H9 (cell line): ENCODE measurements around the gene PEX26. TPM values are rescaled to one million over a fixed set of nuclear protein-coding genes. Genes with fewer than 3 reads are reported as not detected.

Experiments
- DNase-seq: peaks from one replicate; pipeline ENCODE4 v3.0.0-alpha.2; 2017
- H2AFZ ChIP-seq: one replicate; pipeline ENCODE4 v1.6.1; 2013; ENCODE audit warnings: mild to moderate bottlenecking, low read length, control low read depth, moderate library complexity
- H2AK5ac ChIP-seq: 2 replicates; pipeline ENCODE4 v1.6.1; 2013; ENCODE audit warnings: low read length, control low read depth, mixed read lengths; ENCODE audit not compliant: insufficient read length
- H2BK120ac ChIP-seq: one replicate; pipeline ENCODE4 v1.6.1; 2013; ENCODE audit warnings: low read depth, mild to moderate bottlenecking, low read length, control low read depth, inconsistent platforms; ENCODE audit not compliant: poor library complexity, severe bottlenecking
- H2BK12ac ChIP-seq: 2 replicates; pipeline ENCODE4 v1.6.1; 2013; ENCODE audit warnings: low read length, control low read depth, mixed read lengths, low read depth; ENCODE audit not compliant: insufficient read length
- H2BK15ac ChIP-seq: 2 replicates; pipeline ENCODE4 v1.6.1; 2013; ENCODE audit warnings: low read depth, low read length, control low read depth
- H2BK20ac ChIP-seq: one replicate; pipeline ENCODE4 v1.6.1; 2013; ENCODE audit warnings: low read depth, mild to moderate bottlenecking, low read length, control low read depth, inconsistent platforms; ENCODE audit not compliant: poor library complexity, severe bottlenecking
- H2BK5ac ChIP-seq: 2 replicates; pipeline ENCODE4 v1.6.1; 2013; ENCODE audit warnings: low read length, control low read depth, mixed read lengths; ENCODE audit not compliant: insufficient read length
- H3K14ac ChIP-seq: 2 replicates; pipeline ENCODE4 v1.6.1; 2013; ENCODE audit warnings: low read length, control low read depth; ENCODE audit not compliant: insufficient read depth
- H3K18ac ChIP-seq: 2 replicates; pipeline ENCODE4 v1.6.1; 2013; ENCODE audit warnings: low read depth, mild to moderate bottlenecking, mixed read lengths, low read length, control low read depth; ENCODE audit not compliant: insufficient read length
- H3K23ac ChIP-seq: 2 replicates; pipeline ENCODE4 v1.6.1; 2013; ENCODE audit warnings: low read length, control low read depth, mixed read lengths, low read depth; ENCODE audit not compliant: insufficient read length
- H3K23me2 ChIP-seq: 2 replicates; pipeline ENCODE4 v1.6.1; 2013; ENCODE audit warnings: low read depth, mild to moderate bottlenecking, mixed read lengths, low read length, control low read depth; ENCODE audit not compliant: insufficient read length, poor library complexity, severe bottlenecking
- H3K27ac ChIP-seq: 2 replicates; pipeline ENCODE4 v1.5.1; 2013; ENCODE audit warnings: low read length, control low read depth, mixed read lengths, low read depth; ENCODE audit not compliant: insufficient read length
- H3K27me3 ChIP-seq: 2 replicates; pipeline ENCODE4 v1.6.1; 2013; ENCODE audit warnings: low read length, control low read depth, inconsistent platforms; ENCODE audit not compliant: insufficient read depth
- H3K4ac ChIP-seq: 2 replicates; pipeline ENCODE4 v1.6.1; 2013; ENCODE audit warnings: low read depth, mild to moderate bottlenecking, control low read depth, inconsistent platforms, low read length, moderate library complexity
- H3K4me1 ChIP-seq: 2 replicates; pipeline ENCODE4 v1.6.1; 2013; ENCODE audit warnings: low read length, control low read depth, inconsistent platforms; ENCODE audit not compliant: insufficient read depth
- H3K4me2 ChIP-seq: 2 replicates; pipeline ENCODE4 v1.6.1; 2013; ENCODE audit warnings: low read length, control low read depth, mixed read lengths; ENCODE audit not compliant: insufficient read length, insufficient read depth
- H3K56ac ChIP-seq: 2 replicates; pipeline ENCODE4 v1.6.1; 2013; ENCODE audit warnings: low read depth, mild to moderate bottlenecking, mixed read lengths, low read length, control low read depth; ENCODE audit not compliant: insufficient read length
- H3K79me1 ChIP-seq: 2 replicates; pipeline ENCODE4 v1.6.1; 2013; ENCODE audit warnings: low read depth, mild to moderate bottlenecking, moderate library complexity, low read length, control low read depth, inconsistent platforms; ENCODE audit not compliant: insufficient read depth, poor library complexity, severe bottlenecking
- H3K79me2 ChIP-seq: 2 replicates; pipeline ENCODE4 v1.6.1; 2013; ENCODE audit warnings: low read length, control low read depth, inconsistent platforms; ENCODE audit not compliant: insufficient read depth
- H3K9ac ChIP-seq: 2 replicates; pipeline ENCODE4 v1.6.1; 2013; ENCODE audit warnings: low read length, control low read depth, mixed read lengths; ENCODE audit not compliant: insufficient read length; ENCODE audit errors: extremely low read depth
- H3K9me3 ChIP-seq: one replicate; pipeline ENCODE4 v1.6.1; 2013; ENCODE audit warnings: low read depth, low read length, inconsistent platforms; ENCODE audit not compliant: control insufficient read depth
- H3T11ph ChIP-seq: one replicate; pipeline ENCODE4 v1.6.1; 2013; ENCODE audit warnings: mild to moderate bottlenecking, low read length, control low read depth, inconsistent platforms
- H4K20me1 ChIP-seq: one replicate; pipeline ENCODE4 v1.6.1; 2013; ENCODE audit not compliant: control insufficient read depth, insufficient read length, insufficient read depth
- H4K5ac ChIP-seq: 2 replicates; pipeline ENCODE4 v1.6.1; 2013; ENCODE audit warnings: low read depth, mild to moderate bottlenecking, mixed read lengths, low read length, control low read depth; ENCODE audit not compliant: insufficient read length
- H4K8ac ChIP-seq: replicated peaks from 2 replicates; pipeline ENCODE4 v1.6.1; 2013; ENCODE audit warnings: low read length, control low read depth, mixed read lengths, low read depth; ENCODE audit not compliant: insufficient read length
- H4K91ac ChIP-seq: 2 replicates; pipeline ENCODE4 v1.6.1; 2013; ENCODE audit warnings: low read depth, mild to moderate bottlenecking, moderate library complexity, mixed read lengths, low read length, control low read depth; ENCODE audit not compliant: insufficient read length
- H3K27ac Mint-ChIP-seq, 3 experiments: 2 replicates in 2 of 3; 3 replicates in 1 of 3; pipeline ENCODE4 v1.8.0; 2020 to 2021; ENCODE audit warnings: mixed read lengths in 3 of 3, mild to moderate bottlenecking in 1 of 3, moderate library complexity in 1 of 3
- H3K27me3 Mint-ChIP-seq: 2 replicates; pipeline ENCODE4 v1.8.0; 2021; ENCODE audit warnings: low read depth, mild to moderate bottlenecking, moderate library complexity, mixed read lengths
- H3K36me3 Mint-ChIP-seq, 3 experiments: 2 replicates in 2 of 3; 3 replicates in 1 of 3; pipeline ENCODE4 v1.8.0; 2020 to 2021; ENCODE audit warnings: low read depth in 3 of 3, mixed read lengths in 3 of 3; ENCODE audit not compliant: insufficient read depth in 1 of 3
- H3K4me1 Mint-ChIP-seq, 2 experiments: 2 replicates each; pipeline ENCODE4 v1.8.0; 2020; ENCODE audit warnings: mixed read lengths in 2 of 2
- H3K4me3 Mint-ChIP-seq, 2 experiments: 2 replicates in 1 of 2; 3 replicates in 1 of 2; pipeline ENCODE4 v1.8.0; 2020 to 2021; ENCODE audit warnings: mild to moderate bottlenecking in 2 of 2, mixed read lengths in 2 of 2, moderate library complexity in 1 of 2
- H3K9me3 Mint-ChIP-seq, 2 experiments: 2 replicates in 1 of 2; 3 replicates in 1 of 2; pipeline ENCODE4 v1.8.0; 2020; ENCODE audit warnings: mild to moderate bottlenecking in 2 of 2, mixed read lengths in 2 of 2, moderate library complexity in 1 of 2
- WGBS: extraction: QIAGEN DNeasy Blood & Tissue Kit; methylation state at CpG from one replicate; pipeline ENCODE4 v1.1.7; 2013; ENCODE audit warnings: missing lambda C conversion rate, low lambda C conversion rate, mixed read lengths; ENCODE audit not compliant: insufficient read length; ENCODE audit errors: extremely low coverage; 5-methylcytosine and 5-hydroxymethylcytosine counted together
- total RNA-seq: library from RNA; stranded (reverse); gene quantifications from 2 replicates; pipeline ENCODE4 v1.2.1, GENCODE V29; 2021
- TF ChIP-seq, protein P1 (sequence below): fragments of 200-600 bp; sonication (generic); conservative IDR thresholded peaks from 3 replicates; pipeline ENCODE4 v1.8.0; 2021; ENCODE audit warnings: antibody characterized with exemption, mild to moderate bottlenecking

Gene PEX26
- total RNA-seq, 1 experiment from 2014 or later = 35.4 TPM

DNA sequence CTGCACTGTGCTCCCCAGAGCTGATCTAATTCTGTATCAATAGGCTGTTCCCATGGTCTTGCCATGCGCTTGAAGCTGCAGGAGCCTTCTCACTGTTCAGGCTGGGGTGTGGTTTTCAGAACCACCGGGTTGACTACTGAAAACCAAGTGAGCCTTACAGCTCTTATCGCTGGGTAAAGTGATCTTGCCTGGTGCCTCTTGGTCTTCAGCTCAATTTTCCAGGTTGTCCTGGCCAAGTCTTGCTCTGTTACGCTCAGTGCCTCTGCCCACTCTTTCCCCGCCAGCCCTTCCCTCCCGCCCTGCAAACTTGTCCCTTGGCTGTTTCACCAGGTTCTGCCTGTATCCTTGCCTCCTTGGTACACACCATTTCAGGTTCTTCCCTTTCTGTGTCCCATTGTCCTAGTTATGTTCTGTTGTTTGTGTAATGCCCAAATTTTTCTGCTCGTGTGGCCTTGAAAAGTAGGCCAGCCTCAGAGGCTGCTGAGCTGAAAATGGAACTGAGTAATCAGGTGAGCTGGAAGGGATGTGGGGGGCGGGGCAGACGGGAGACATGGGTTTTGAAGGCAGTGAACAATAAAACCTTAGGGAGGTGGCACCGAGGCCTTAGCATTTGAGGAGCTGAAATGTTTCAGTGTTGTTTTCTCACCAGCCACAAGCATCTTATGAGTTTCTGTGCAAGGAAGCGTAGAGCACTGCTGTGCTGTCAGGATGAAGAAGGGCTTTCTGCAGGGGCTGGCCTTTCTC is 11.2 kb downstream of the PEX26 start:
- Histone ChIP-seq H3K79me1 (no peaks in the 10 kb centered on the region), H2BK5ac (no peak overlapping the region), H2AK5ac (no peak overlapping the region), H2BK15ac (no peak overlapping the region), H3K23me2 (no peaks in the 10 kb centered on the region), H3K4me1 (no peaks in the 10 kb centered on the region), H3K27ac (no peak overlapping the region), H3K14ac (no peak overlapping the region), H4K8ac (no peak overlapping the region), H3K4ac (no peak overlapping the region), H3K9me3 (no peaks in the 10 kb centered on the region), H3K4me2 (no peak overlapping the region), H3K27me3 (no peaks in the 10 kb centered on the region), H2AFZ (no peak overlapping the region), H2BK12ac (no peak overlapping the region), H2BK120ac (no peak overlapping the region), H3K9ac (no peak overlapping the region), H3T11ph (no peak overlapping the region), H3K79me2 (no peaks in the 10 kb centered on the region), H3K23ac (no peak overlapping the region), H3K18ac (no peak overlapping the region), H4K20me1 (no peaks in the 10 kb centered on the region), H4K91ac (no peak overlapping the region), H3K56ac (no peak overlapping the region), H4K5ac (no peak overlapping the region), H2BK20ac (no peak overlapping the region)
- no CpG with 5 or more reads among the region's 11 CpGs for WGBS
- TF ChIP-seq, protein P1, sequence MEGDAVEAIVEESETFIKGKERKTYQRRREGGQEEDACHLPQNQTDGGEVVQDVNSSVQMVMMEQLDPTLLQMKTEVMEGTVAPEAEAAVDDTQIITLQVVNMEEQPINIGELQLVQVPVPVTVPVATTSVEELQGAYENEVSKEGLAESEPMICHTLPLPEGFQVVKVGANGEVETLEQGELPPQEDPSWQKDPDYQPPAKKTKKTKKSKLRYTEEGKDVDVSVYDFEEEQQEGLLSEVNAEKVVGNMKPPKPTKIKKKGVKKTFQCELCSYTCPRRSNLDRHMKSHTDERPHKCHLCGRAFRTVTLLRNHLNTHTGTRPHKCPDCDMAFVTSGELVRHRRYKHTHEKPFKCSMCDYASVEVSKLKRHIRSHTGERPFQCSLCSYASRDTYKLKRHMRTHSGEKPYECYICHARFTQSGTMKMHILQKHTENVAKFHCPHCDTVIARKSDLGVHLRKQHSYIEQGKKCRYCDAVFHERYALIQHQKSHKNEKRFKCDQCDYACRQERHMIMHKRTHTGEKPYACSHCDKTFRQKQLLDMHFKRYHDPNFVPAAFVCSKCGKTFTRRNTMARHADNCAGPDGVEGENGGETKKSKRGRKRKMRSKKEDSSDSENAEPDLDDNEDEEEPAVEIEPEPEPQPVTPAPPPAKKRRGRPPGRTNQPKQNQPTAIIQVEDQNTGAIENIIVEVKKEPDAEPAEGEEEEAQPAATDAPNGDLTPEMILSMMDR = no peak
- Mint-ChIP-seq H3K27me3 (no peaks in the 10 kb centered on the region), H3K4me1 (peaks cover 0 to 3% of the 10 kb centered on the region in 2 experiments; a peak in 2 of 4 replicates), H3K9me3 (no peaks in the 10 kb centered on the region; a peak in 1 of 5 replicates), H3K27ac (peak overlapping the region in 1 of 3 experiments; percentile 49; a peak in 1 of 7 replicates), H3K4me3 (no peak overlapping the region), H3K36me3 (peaks cover 45 to 85% (median 64%) of the 10 kb centered on the region in 3 experiments)
- DNase-seq = no peak
